ENCODE data around the gene CASP7.

Gene CASP7

GRCh38 chr10:113665806-113666354 lies 13.8 kb upstream of the CASP7 start:
- DNase-seq, result no peak
- intact Hi-C loops (cut with DNase I), result no loop called here

- no peak for DNase-seq
- intact Hi-C loops (cut with DNase I), result no loop called here
These were observed 12.9 kb upstream of the CASP7 start for GRCh38 chr10:113666682-113667252.

- intact Hi-C loops (cut with DNase I), result no loop called here
- peak in 7 of 10 donors; percentile 15 to 86 (median 33) for DNase-seq
These were observed 739 bp downstream of the CASP7 start for GRCh38 chr10:113680190-113681111.

- no peak for DNase-seq
- intact Hi-C loops (cut with DNase I), result no loop called here
These were observed 2.1 kb downstream of the CASP7 start for GRCh38 chr10:113681533-113682470.

- no peak for DNase-seq
- intact Hi-C loops (cut with DNase I), result no loop called here
These were observed 3.6 kb downstream of the CASP7 start for GRCh38 chr10:113683300-113683699.

- intact Hi-C loops (cut with DNase I), result no loop called here
- no peak for DNase-seq
These were observed 6.3 kb downstream of the CASP7 start for GRCh38 chr10:113686028-113686427.

- DNase-seq, result no peak
- intact Hi-C loops (cut with DNase I), result no loop called here
These were observed 7.3 kb downstream of the CASP7 start for GRCh38 chr10:113687037-113687436.

- DNase-seq, result no peak
- intact Hi-C loops (cut with DNase I), result no loop called here
These were observed 9.3 kb downstream of the CASP7 start for GRCh38 chr10:113689057-113689456.

- intact Hi-C loops (cut with DNase I), result no loop called here
- no peak for DNase-seq
These were observed 9.9 kb downstream of the CASP7 start for GRCh38 chr10:113689574-113689973.

GRCh38 chr10:113690749-113691148 lies 11.0 kb downstream of the CASP7 start:
- intact Hi-C loops (cut with DNase I), result no loop called here
- DNase-seq, result no peak

- intact Hi-C loops (cut with DNase I), result no loop called here
- no peak for DNase-seq
These were observed 11.7 kb downstream of the CASP7 start for GRCh38 chr10:113691381-113691780.

GRCh38 chr10:113692271-113692670 lies 12.6 kb downstream of the CASP7 start:
- no peak for DNase-seq
- intact Hi-C loops (cut with DNase I), result no loop called here

- intact Hi-C loops (cut with DNase I), result no loop called here
- DNase-seq, result no peak
These were observed 13.6 kb downstream of the CASP7 start for GRCh38 chr10:113693348-113693747.

- intact Hi-C loops (cut with DNase I), result no loop called here
- no peak for DNase-seq
These were observed 16.0 kb downstream of the CASP7 start for GRCh38 chr10:113695691-113696090.

GRCh38 chr10:113697595-113697994 lies 17.9 kb downstream of the CASP7 start:
- DNase-seq, result no peak
- intact Hi-C loops (cut with DNase I), result no loop called here

- DNase-seq, result peak in 3 of 10 donors; percentile 30 to 56 (median 30)
- intact Hi-C loops (cut with DNase I), result loop anchor here (1.0 to 5.0 kb wide), 3 partner anchors 76 to 398 kb away; no protein-coding TSS in a partner anchor
These were observed 25.1 kb downstream of the CASP7 start for GRCh38 chr10:113704637-113705343.

- intact Hi-C loops (cut with DNase I), result loop anchor here (1.0 to 5.0 kb wide), 3 partner anchors 75 to 397 kb away; no protein-coding TSS in a partner anchor
- no peak for DNase-seq
These were observed 25.6 kb downstream of the CASP7 start for GRCh38 chr10:113705344-113705652.

- intact Hi-C loops (cut with DNase I), result loop anchor here (5.0 kb wide), 2 partner anchors 91 to 396 kb away; no protein-coding TSS in a partner anchor
- no peak for DNase-seq
These were observed 26.9 kb downstream of the CASP7 start for GRCh38 chr10:113706623-113707022.

GRCh38 chr10:113708640-113709039 lies 28.9 kb downstream of the CASP7 start:
- intact Hi-C loops (cut with DNase I), result loop anchor here (5.0 kb wide), 2 partner anchors 89 to 394 kb away; no protein-coding TSS in a partner anchor
- DNase-seq, result no peak
